H9 (cell line): ENCODE results near the gene RBM38. TPM values are rescaled to one million over a fixed set of nuclear protein-coding genes. Genes with fewer than 3 reads are reported as not detected.

Experiments used
- DNase-seq: peaks from one replicate; pipeline ENCODE4 v3.0.0-alpha.2; 2017
- H2AFZ ChIP-seq: one replicate; pipeline ENCODE4 v1.6.1; 2013; ENCODE audit warnings: mild to moderate bottlenecking, low read length, control low read depth, moderate library complexity
- H2AK5ac ChIP-seq: 2 replicates; pipeline ENCODE4 v1.6.1; 2013; ENCODE audit warnings: low read length, control low read depth, mixed read lengths; ENCODE audit not compliant: insufficient read length
- H2BK120ac ChIP-seq: one replicate; pipeline ENCODE4 v1.6.1; 2013; ENCODE audit warnings: low read depth, mild to moderate bottlenecking, low read length, control low read depth, inconsistent platforms; ENCODE audit not compliant: poor library complexity, severe bottlenecking
- H2BK12ac ChIP-seq: 2 replicates; pipeline ENCODE4 v1.6.1; 2013; ENCODE audit warnings: low read length, control low read depth, mixed read lengths, low read depth; ENCODE audit not compliant: insufficient read length
- H2BK15ac ChIP-seq: 2 replicates; pipeline ENCODE4 v1.6.1; 2013; ENCODE audit warnings: low read depth, low read length, control low read depth
- H2BK20ac ChIP-seq: one replicate; pipeline ENCODE4 v1.6.1; 2013; ENCODE audit warnings: low read depth, mild to moderate bottlenecking, low read length, control low read depth, inconsistent platforms; ENCODE audit not compliant: poor library complexity, severe bottlenecking
- H2BK5ac ChIP-seq: 2 replicates; pipeline ENCODE4 v1.6.1; 2013; ENCODE audit warnings: low read length, control low read depth, mixed read lengths; ENCODE audit not compliant: insufficient read length
- H3K14ac ChIP-seq: 2 replicates; pipeline ENCODE4 v1.6.1; 2013; ENCODE audit warnings: low read length, control low read depth; ENCODE audit not compliant: insufficient read depth
- H3K18ac ChIP-seq: 2 replicates; pipeline ENCODE4 v1.6.1; 2013; ENCODE audit warnings: low read depth, mild to moderate bottlenecking, mixed read lengths, low read length, control low read depth; ENCODE audit not compliant: insufficient read length
- H3K23ac ChIP-seq: 2 replicates; pipeline ENCODE4 v1.6.1; 2013; ENCODE audit warnings: low read length, control low read depth, mixed read lengths, low read depth; ENCODE audit not compliant: insufficient read length
- H3K23me2 ChIP-seq: 2 replicates; pipeline ENCODE4 v1.6.1; 2013; ENCODE audit warnings: low read depth, mild to moderate bottlenecking, mixed read lengths, low read length, control low read depth; ENCODE audit not compliant: insufficient read length, poor library complexity, severe bottlenecking
- H3K27ac ChIP-seq: 2 replicates; pipeline ENCODE4 v1.5.1; 2013; ENCODE audit warnings: low read length, control low read depth, mixed read lengths, low read depth; ENCODE audit not compliant: insufficient read length
- H3K27me3 ChIP-seq: 2 replicates; pipeline ENCODE4 v1.6.1; 2013; ENCODE audit warnings: low read length, control low read depth, inconsistent platforms; ENCODE audit not compliant: insufficient read depth
- H3K4ac ChIP-seq: 2 replicates; pipeline ENCODE4 v1.6.1; 2013; ENCODE audit warnings: low read depth, mild to moderate bottlenecking, control low read depth, inconsistent platforms, low read length, moderate library complexity
- H3K4me1 ChIP-seq: 2 replicates; pipeline ENCODE4 v1.6.1; 2013; ENCODE audit warnings: low read length, control low read depth, inconsistent platforms; ENCODE audit not compliant: insufficient read depth
- H3K4me2 ChIP-seq: 2 replicates; pipeline ENCODE4 v1.6.1; 2013; ENCODE audit warnings: low read length, control low read depth, mixed read lengths; ENCODE audit not compliant: insufficient read length, insufficient read depth
- H3K56ac ChIP-seq: 2 replicates; pipeline ENCODE4 v1.6.1; 2013; ENCODE audit warnings: low read depth, mild to moderate bottlenecking, mixed read lengths, low read length, control low read depth; ENCODE audit not compliant: insufficient read length
- H3K79me1 ChIP-seq: 2 replicates; pipeline ENCODE4 v1.6.1; 2013; ENCODE audit warnings: low read depth, mild to moderate bottlenecking, moderate library complexity, low read length, control low read depth, inconsistent platforms; ENCODE audit not compliant: insufficient read depth, poor library complexity, severe bottlenecking
- H3K79me2 ChIP-seq: 2 replicates; pipeline ENCODE4 v1.6.1; 2013; ENCODE audit warnings: low read length, control low read depth, inconsistent platforms; ENCODE audit not compliant: insufficient read depth
- H3K9ac ChIP-seq: 2 replicates; pipeline ENCODE4 v1.6.1; 2013; ENCODE audit warnings: low read length, control low read depth, mixed read lengths; ENCODE audit not compliant: insufficient read length; ENCODE audit errors: extremely low read depth
- H3K9me3 ChIP-seq: one replicate; pipeline ENCODE4 v1.6.1; 2013; ENCODE audit warnings: low read depth, low read length, inconsistent platforms; ENCODE audit not compliant: control insufficient read depth
- H3T11ph ChIP-seq: one replicate; pipeline ENCODE4 v1.6.1; 2013; ENCODE audit warnings: mild to moderate bottlenecking, low read length, control low read depth, inconsistent platforms
- H4K20me1 ChIP-seq: one replicate; pipeline ENCODE4 v1.6.1; 2013; ENCODE audit not compliant: control insufficient read depth, insufficient read length, insufficient read depth
- H4K5ac ChIP-seq: 2 replicates; pipeline ENCODE4 v1.6.1; 2013; ENCODE audit warnings: low read depth, mild to moderate bottlenecking, mixed read lengths, low read length, control low read depth; ENCODE audit not compliant: insufficient read length
- H4K8ac ChIP-seq: replicated peaks from 2 replicates; pipeline ENCODE4 v1.6.1; 2013; ENCODE audit warnings: low read length, control low read depth, mixed read lengths, low read depth; ENCODE audit not compliant: insufficient read length
- H4K91ac ChIP-seq: 2 replicates; pipeline ENCODE4 v1.6.1; 2013; ENCODE audit warnings: low read depth, mild to moderate bottlenecking, moderate library complexity, mixed read lengths, low read length, control low read depth; ENCODE audit not compliant: insufficient read length
- H3K27ac Mint-ChIP-seq, 3 experiments: 2 replicates in 2 of 3; 3 replicates in 1 of 3; pipeline ENCODE4 v1.8.0; 2020 to 2021; ENCODE audit warnings: mixed read lengths in 3 of 3, mild to moderate bottlenecking in 1 of 3, moderate library complexity in 1 of 3
- H3K27me3 Mint-ChIP-seq: 2 replicates; pipeline ENCODE4 v1.8.0; 2021; ENCODE audit warnings: low read depth, mild to moderate bottlenecking, moderate library complexity, mixed read lengths
- H3K36me3 Mint-ChIP-seq, 3 experiments: 2 replicates in 2 of 3; 3 replicates in 1 of 3; pipeline ENCODE4 v1.8.0; 2020 to 2021; ENCODE audit warnings: low read depth in 3 of 3, mixed read lengths in 3 of 3; ENCODE audit not compliant: insufficient read depth in 1 of 3
- H3K4me1 Mint-ChIP-seq, 2 experiments: 2 replicates each; pipeline ENCODE4 v1.8.0; 2020; ENCODE audit warnings: mixed read lengths in 2 of 2
- H3K4me3 Mint-ChIP-seq, 2 experiments: 2 replicates in 1 of 2; 3 replicates in 1 of 2; pipeline ENCODE4 v1.8.0; 2020 to 2021; ENCODE audit warnings: mild to moderate bottlenecking in 2 of 2, mixed read lengths in 2 of 2, moderate library complexity in 1 of 2
- H3K9me3 Mint-ChIP-seq, 2 experiments: 2 replicates in 1 of 2; 3 replicates in 1 of 2; pipeline ENCODE4 v1.8.0; 2020; ENCODE audit warnings: mild to moderate bottlenecking in 2 of 2, mixed read lengths in 2 of 2, moderate library complexity in 1 of 2
- CTCF ChIP-seq: fragments of 200-600 bp; sonication (generic); conservative IDR thresholded peaks from 3 replicates; pipeline ENCODE4 v1.8.0; 2021; ENCODE audit warnings: antibody characterized with exemption, mild to moderate bottlenecking
- WGBS: extraction: QIAGEN DNeasy Blood & Tissue Kit; methylation state at CpG from one replicate; pipeline ENCODE4 v1.1.7; 2013; ENCODE audit warnings: missing lambda C conversion rate, low lambda C conversion rate, mixed read lengths; ENCODE audit not compliant: insufficient read length; ENCODE audit errors: extremely low coverage; 5-methylcytosine and 5-hydroxymethylcytosine counted together
- total RNA-seq: library from RNA; stranded (reverse); gene quantifications from 2 replicates; pipeline ENCODE4 v1.2.1, GENCODE V29; 2021

RBM38 gene
- total RNA-seq, 1 experiment from 2014 or later, result 66.8 TPM

- no peak overlapping the region for H2BK120ac ChIP-seq
- H3K4me1 ChIP-seq, result no peaks in the 10 kb centered on the region
- no peak overlapping the region for H3K4me2 ChIP-seq
- no peak overlapping the region for H2BK5ac ChIP-seq
- H4K20me1 ChIP-seq, result no peaks in the 10 kb centered on the region
- Mint-ChIP-seq H3K27me3 (peaks cover 2% of the 10 kb centered on the region), H3K36me3 (peaks cover 9 to 25% (median 23%) of the 10 kb centered on the region in 3 experiments), H3K27ac (peak overlapping the region in 2 of 3 experiments; percentile 6 to 20; a peak in 3 of 7 replicates), H3K4me1 (peaks cover 3 to 8% of the 10 kb centered on the region in 2 experiments; a peak in 1 of 4 replicates), H3K9me3 (no peaks in the 10 kb centered on the region), H3K4me3 (no peak overlapping the region)
- H2AFZ ChIP-seq, result no peak overlapping the region
- no peak for TF ChIP-seq CTCF
- no peak overlapping the region for H4K91ac ChIP-seq
- no peak overlapping the region for H3K23ac ChIP-seq
- no peaks in the 10 kb centered on the region for H3K9me3 ChIP-seq
- H3K4ac ChIP-seq, result no peak overlapping the region
- no peak overlapping the region for H3T11ph ChIP-seq
- H3K27me3 ChIP-seq, result no peaks in the 10 kb centered on the region
- H4K8ac ChIP-seq, result no peak overlapping the region
- no peaks in the 10 kb centered on the region for H3K23me2 ChIP-seq
- no peak overlapping the region for H3K27ac ChIP-seq
- no peak for DNase-seq
- H3K14ac ChIP-seq, result no peak overlapping the region
- H3K79me1 ChIP-seq, result no peaks in the 10 kb centered on the region
- no peaks in the 10 kb centered on the region for H3K79me2 ChIP-seq
- H2AK5ac ChIP-seq, result no peak overlapping the region
- no peak overlapping the region for H4K5ac ChIP-seq
- no peak overlapping the region for H3K18ac ChIP-seq
- H2BK12ac ChIP-seq, result no peak overlapping the region
- no peak overlapping the region for H3K9ac ChIP-seq
- H3K56ac ChIP-seq, result no peak overlapping the region
- no CpG with 5 or more reads among the region's 5 CpGs for WGBS
- H2BK15ac ChIP-seq, result no peak overlapping the region
- no peak overlapping the region for H2BK20ac ChIP-seq
Observed at GRCh38 chr20:57410924-57411323, 19.7 kb downstream of the RBM38 start.
